GM12892 (cell line): ENCODE data around the gene CD44.

Source experiments
- POLR2A ChIP-seq: IDR thresholded peaks from 2 replicates; pipeline ENCODE4 v1.6.1; 2011; ENCODE audit warnings: low read depth, low read length, control low read depth
- POLR2AphosphoS5 ChIP-seq: IDR thresholded peaks from 2 replicates; pipeline ENCODE4 v1.6.1; 2011; ENCODE audit warnings: low read depth, low read length, control low read depth
- TAF1 ChIP-seq: IDR thresholded peaks from 2 replicates; pipeline ENCODE4 v1.6.1; 2011; ENCODE audit warnings: low read depth, mild to moderate bottlenecking, control low read depth, low read length, borderline replicate concordance

- TF ChIP-seq POLR2A (no peak), POLR2AphosphoS5 (no peak), TAF1 (no peak)
Observed at GRCh38 chr11:35170503-35170902, 31.5 kb downstream of the CD44 start.
